Epithelial cell of proximal tubule (primary cell): ENCODE results near the gene GLT8D2. TPM values are rescaled to one million over a fixed set of nuclear protein-coding genes. Genes with fewer than 3 reads are reported as not detected.

ENCODE experiments used
- DNase-seq: peaks from one replicate; pipeline ENCODE4 v3.0.0-alpha.2; 2011; ENCODE audit warnings: low read depth
- H3K4me3 ChIP-seq: 2 replicates; pipeline ENCODE4 v1.5.1; 2011; ENCODE audit warnings: low read depth, mild to moderate bottlenecking, low read length
- total RNA-seq: library from RNA; depleted of rRNA; stranded (reverse); fragments of >200 nt; gene quantifications from 2 replicates; pipeline ENCODE4 v1.2.3, GENCODE V29; 2015
- TF ChIP-seq, protein P1 (sequence below): conservative IDR thresholded peaks from 2 replicates; pipeline ENCODE4 v1.5.1; 2012; ENCODE audit warnings: low read depth, mild to moderate bottlenecking, low read length

GLT8D2 gene
- total RNA-seq, 1 donor from 2014 or later: 0.46 TPM

DNA sequence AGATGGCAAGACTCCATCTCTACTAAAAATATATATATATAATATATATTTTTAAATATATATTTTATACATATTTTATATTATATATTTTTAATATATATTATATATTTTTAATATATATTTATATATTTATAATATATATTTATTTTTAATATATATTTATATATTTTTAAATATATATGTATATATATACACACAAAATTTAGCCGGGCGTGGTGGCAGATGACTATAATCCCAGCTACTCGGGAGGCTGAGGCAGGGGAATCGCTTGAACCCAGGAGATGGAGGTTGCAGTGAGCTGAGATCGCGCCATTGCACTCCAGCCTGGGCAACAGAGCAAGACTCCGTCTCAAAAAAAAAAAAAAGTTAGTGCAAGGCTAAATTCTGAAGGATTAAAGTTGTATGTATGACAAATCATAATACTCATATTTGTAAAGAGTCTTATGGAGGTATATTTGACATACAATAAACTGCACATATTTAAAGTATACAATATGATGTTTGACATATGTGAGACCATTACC lies 92.1 kb downstream of the GLT8D2 start:
- no peak for DNase-seq
- TF ChIP-seq, protein P1, sequence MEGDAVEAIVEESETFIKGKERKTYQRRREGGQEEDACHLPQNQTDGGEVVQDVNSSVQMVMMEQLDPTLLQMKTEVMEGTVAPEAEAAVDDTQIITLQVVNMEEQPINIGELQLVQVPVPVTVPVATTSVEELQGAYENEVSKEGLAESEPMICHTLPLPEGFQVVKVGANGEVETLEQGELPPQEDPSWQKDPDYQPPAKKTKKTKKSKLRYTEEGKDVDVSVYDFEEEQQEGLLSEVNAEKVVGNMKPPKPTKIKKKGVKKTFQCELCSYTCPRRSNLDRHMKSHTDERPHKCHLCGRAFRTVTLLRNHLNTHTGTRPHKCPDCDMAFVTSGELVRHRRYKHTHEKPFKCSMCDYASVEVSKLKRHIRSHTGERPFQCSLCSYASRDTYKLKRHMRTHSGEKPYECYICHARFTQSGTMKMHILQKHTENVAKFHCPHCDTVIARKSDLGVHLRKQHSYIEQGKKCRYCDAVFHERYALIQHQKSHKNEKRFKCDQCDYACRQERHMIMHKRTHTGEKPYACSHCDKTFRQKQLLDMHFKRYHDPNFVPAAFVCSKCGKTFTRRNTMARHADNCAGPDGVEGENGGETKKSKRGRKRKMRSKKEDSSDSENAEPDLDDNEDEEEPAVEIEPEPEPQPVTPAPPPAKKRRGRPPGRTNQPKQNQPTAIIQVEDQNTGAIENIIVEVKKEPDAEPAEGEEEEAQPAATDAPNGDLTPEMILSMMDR: no peak
- peak overlapping the region; percentile 81 for H3K4me3 ChIP-seq

DNA sequence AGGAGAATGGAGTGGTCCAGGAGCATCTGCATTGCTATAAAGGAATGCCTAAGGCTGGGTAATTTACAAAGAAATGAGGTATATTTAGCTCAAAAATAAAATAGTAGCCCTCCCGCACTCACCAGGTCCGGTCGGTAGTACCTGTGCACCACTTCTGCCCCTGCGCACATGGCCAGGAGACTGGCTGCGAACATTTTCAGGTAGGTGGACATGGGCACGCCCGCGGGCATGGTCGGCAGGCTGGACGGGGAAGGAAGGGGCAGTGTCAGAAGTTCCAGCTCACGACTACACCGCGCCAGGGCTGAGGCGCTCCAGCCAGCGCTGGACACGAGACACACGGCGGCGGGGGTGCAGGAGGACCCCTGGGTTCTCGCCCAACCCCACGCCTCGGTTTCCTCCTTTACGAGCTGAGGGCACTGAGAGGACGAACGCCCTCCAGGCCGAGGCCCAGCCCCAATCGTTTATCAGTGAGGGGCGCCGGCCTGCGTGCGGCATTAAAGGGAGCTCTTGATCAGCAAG lies 93.4 kb downstream of the GLT8D2 start:
- DNase-seq: no peak
- H3K4me3 ChIP-seq: peak overlapping the region; percentile 81
- TF ChIP-seq, protein P1: no peak

DNA sequence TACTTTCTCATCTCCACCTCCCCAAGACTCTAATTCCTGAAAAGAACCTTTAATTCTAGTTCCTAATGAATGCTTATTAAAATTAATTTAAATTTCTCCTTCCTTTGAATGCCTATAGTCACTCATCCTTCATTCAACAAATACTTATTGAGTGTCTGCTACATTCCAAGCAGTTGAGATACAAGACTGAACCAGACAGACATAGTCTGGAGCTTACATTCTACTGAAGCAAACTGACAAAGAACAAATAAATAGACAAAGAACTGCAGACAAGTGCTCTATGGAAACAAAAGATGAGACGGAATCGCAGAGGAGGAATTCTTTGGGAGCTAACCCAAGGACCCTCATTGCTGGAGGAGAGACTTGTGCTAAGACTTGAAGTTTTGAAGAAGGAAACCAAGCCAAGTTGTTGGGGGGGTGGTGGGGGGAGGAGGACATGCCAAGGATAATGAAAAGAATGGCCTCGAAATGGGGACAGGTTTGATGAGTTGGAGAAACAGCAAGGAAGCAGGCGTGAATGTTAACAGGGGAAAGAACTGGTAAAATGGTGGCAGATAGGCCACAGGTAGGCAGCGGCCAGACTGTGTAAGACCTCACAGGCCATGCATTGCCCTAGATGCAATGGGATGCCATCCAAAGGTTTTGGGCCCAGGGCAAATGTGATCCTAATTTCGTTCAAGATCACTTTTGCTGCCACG lies 94.0 kb downstream of the GLT8D2 start:
- TF ChIP-seq, protein P1: no peak
- peak overlapping the region; percentile 81 for H3K4me3 ChIP-seq
- no peak for DNase-seq

DNA sequence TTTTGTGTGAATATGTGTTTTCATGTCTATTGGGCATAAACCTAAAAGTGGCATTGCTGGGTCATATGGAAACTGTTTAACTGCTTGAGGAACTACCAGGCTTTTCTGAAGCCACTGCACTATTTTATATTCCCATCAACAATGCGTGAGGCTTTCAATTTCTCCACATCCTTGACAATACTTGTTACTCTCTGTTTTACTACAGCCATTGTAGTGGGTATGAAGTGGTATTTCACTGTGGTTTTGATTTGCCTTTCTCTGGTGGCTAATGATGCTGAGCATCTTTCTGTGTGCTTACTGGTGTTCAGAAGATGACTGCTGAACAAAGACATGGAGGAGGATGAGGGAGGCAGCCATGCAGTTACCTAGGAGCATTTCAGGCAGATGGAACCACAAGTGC lies 97.5 kb downstream of the GLT8D2 start:
- TF ChIP-seq, protein P1: no peak
- no peak for DNase-seq
- H3K4me3 ChIP-seq: no peak overlapping the region

DNA sequence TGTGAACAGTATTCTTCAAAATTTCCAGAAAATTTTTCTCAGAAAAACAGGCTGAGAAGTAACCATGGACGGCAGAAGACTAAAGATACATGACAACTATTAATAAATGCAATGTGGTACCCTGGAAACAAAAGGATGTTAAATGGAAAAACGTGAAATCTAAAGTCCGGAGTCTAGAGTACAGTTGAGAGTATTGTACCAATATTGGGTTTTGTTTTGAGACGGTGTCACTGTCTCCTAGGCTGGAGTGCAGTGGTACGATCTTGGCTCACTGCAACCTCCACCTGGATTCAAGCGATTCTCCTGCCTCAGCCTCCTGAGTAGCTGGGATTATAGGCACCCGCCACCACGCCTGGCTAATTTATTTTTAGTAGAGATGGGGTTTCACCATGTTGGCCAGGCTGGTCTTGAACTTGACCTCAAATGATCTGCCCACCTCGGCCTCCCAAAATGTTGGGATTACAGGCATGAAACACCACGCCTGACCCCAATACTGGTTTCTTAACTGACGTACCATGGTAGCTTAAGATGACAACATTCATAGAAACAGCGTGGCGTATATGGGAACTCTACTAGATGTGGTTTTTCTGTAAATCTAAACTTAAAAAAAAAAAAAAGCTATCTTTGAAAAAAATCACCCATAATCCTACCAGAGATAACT lies 101.1 kb downstream of the GLT8D2 start:
- no peak overlapping the region for H3K4me3 ChIP-seq
- no peak for DNase-seq
- TF ChIP-seq, protein P1: no peak

DNA sequence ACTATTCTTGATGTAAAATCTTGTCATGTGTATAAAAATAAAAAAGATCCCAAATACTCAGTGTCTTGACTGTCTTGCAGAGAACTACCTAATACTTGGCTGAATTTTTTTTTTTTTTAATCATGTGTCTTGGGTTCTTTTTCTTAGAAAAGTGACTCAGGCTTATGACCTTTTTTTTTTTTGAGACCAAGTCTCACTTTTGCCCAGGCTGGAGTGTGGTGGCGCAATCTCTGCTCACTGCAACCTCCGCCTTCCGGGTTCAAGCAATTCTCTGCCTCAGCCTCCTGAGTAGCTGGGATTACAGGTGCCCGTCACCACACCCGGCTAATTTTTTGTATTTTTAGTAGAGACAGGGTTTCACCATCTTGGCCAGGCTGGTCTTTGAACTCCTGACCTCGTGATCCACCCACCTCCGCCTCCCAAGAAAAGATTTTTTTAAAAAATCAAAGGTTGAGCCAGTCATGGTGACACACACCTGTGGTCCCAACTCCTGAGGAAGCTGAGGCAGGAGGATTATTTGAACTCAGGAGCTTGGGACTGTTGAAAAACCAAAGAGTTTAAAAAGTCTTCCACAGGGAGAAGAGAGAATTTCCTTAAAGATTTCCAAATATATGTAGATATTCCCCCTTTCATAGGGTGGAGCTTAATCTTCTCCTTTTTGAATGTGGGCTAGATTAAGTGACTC lies 102.0 kb downstream of the GLT8D2 start:
- no peak for DNase-seq
- TF ChIP-seq, protein P1: no peak

More for the DNA sequence above, 102.0 kb downstream of the GLT8D2 start:
- H3K4me3 ChIP-seq: no peak overlapping the region
